MCF 10A (cell line): ENCODE data around the gene CYP39A1. TPM values are rescaled to one million over a fixed set of nuclear protein-coding genes. Genes with fewer than 3 reads are reported as not detected.

Experiments
- BruUV-seq: library from RNA; stranded (reverse); fragments of 400-500 nt; replicated peaks from 2 replicates; lab custom pipeline; 2021; lab: Mats Ljungman, UMichigan
- CTCF ChIA-PET: fragments of 300-600 bp; sonication (Branson Sonifier 250); formaldehyde crosslinking; extraction: SDS; loops from one replicate; lab custom pipeline; 2021; ENCODE audit warnings: antibody characterized with exemption, inconsistent platforms; lab: Yijun Ruan, JAX
- POLR2A ChIA-PET: fragments of 300-600, 350-650 bp; sonication (Branson Sonifier 250); formaldehyde crosslinking; extraction: SDS; loops from one replicate; lab custom pipeline; 2020; ENCODE audit warnings: antibody characterized with exemption, inconsistent platforms; lab: Yijun Ruan, JAX
- DNase-seq: peaks from one replicate; pipeline ENCODE4 v3.0.0-alpha.2; 2018; ENCODE audit not compliant: unreplicated experiment
- H3K27ac Mint-ChIP-seq: one replicate; pipeline ENCODE4 v1.8.0; 2022; ENCODE audit warnings: mild to moderate bottlenecking, low read depth, mixed read lengths; ENCODE audit not compliant: unreplicated experiment
- H3K27me3 Mint-ChIP-seq: one replicate; pipeline ENCODE4 v1.8.0; 2022; ENCODE audit warnings: mixed read lengths; ENCODE audit not compliant: insufficient read depth, unreplicated experiment
- H3K36me3 Mint-ChIP-seq: one replicate; pipeline ENCODE4 v1.8.0; 2022; ENCODE audit warnings: mild to moderate bottlenecking, moderate library complexity, mixed read lengths; ENCODE audit not compliant: insufficient read depth, unreplicated experiment
- H3K4me1 Mint-ChIP-seq: one replicate; pipeline ENCODE4 v1.8.0; 2022; ENCODE audit warnings: mixed read lengths; ENCODE audit not compliant: insufficient read depth, unreplicated experiment
- H3K4me3 Mint-ChIP-seq: one replicate; pipeline ENCODE4 v1.8.0; 2022; ENCODE audit warnings: mild to moderate bottlenecking, moderate library complexity, mixed read lengths; ENCODE audit not compliant: unreplicated experiment
- H3K9me3 Mint-ChIP-seq: one replicate; pipeline ENCODE4 v1.8.0; 2022; ENCODE audit warnings: mixed read lengths; ENCODE audit not compliant: unreplicated experiment
- intact Hi-C: fragments of 100-400 bp; cut with micrococcal nuclease; formaldehyde crosslinking; loops from 2 replicates; pipeline ENCODE4 v1.14.1; 2022
- total RNA-seq: library from RNA; stranded (reverse); gene quantifications from 2 replicates; pipeline ENCODE4 v1.2.3, GENCODE V29; 2022
- TF ChIP-seq, protein P1 (sequence below): fragments of 200-600 bp; IDR thresholded peaks from one replicate; pipeline ENCODE4 v1.8.0; 2022; ENCODE audit warnings: antibody characterized with exemption, mild to moderate bottlenecking; ENCODE audit not compliant: unreplicated experiment

CYP39A1 gene
- total RNA-seq, 1 experiment from 2014 or later = 7.2 TPM

DNA sequence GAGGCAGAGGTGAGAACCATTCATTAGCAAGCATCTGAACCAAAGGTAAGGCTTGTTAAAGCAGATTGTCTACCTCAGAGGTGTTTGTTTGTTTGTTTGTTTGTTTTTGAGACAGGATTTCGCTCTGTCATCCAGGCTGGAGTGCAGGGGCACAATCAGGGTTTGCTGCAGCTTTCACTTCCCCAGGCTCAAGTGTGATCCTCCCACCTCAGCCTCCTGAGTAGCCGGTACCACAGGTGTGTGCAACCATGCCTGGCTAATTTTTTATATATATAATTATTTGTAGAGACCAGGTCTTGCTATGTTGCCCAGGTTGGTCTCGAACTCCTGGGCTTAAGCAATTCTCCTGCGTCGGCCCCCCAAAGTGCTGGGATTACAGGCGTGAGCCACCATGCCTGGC lies 17.2 kb downstream of the CYP39A1 start:
- TF ChIP-seq, protein P1, sequence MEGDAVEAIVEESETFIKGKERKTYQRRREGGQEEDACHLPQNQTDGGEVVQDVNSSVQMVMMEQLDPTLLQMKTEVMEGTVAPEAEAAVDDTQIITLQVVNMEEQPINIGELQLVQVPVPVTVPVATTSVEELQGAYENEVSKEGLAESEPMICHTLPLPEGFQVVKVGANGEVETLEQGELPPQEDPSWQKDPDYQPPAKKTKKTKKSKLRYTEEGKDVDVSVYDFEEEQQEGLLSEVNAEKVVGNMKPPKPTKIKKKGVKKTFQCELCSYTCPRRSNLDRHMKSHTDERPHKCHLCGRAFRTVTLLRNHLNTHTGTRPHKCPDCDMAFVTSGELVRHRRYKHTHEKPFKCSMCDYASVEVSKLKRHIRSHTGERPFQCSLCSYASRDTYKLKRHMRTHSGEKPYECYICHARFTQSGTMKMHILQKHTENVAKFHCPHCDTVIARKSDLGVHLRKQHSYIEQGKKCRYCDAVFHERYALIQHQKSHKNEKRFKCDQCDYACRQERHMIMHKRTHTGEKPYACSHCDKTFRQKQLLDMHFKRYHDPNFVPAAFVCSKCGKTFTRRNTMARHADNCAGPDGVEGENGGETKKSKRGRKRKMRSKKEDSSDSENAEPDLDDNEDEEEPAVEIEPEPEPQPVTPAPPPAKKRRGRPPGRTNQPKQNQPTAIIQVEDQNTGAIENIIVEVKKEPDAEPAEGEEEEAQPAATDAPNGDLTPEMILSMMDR = no peak
- H3K9me3 Mint-ChIP-seq = no peaks in the 10 kb centered on the region
- intact Hi-C loops = no loop called here
- H3K4me3 Mint-ChIP-seq = no peak overlapping the region
- ChIA-PET CTCF (interaction anchor here (0.9 kb wide), 1 partner anchor 356 kb away, joined by 3 read pairs; no protein-coding TSS in a partner anchor), POLR2A (interaction anchor here (1.1 kb wide), 1 partner anchor 16 kb away, joined by 8 read pairs; the partner anchor contains the start of genes CYP39A1 and SLC25A27)
- no peaks in the 10 kb centered on the region for H3K27me3 Mint-ChIP-seq
- H3K4me1 Mint-ChIP-seq = peaks cover 30% of the 10 kb centered on the region
- BruUV-seq = no TSS peak
- peaks cover 4% of the 10 kb centered on the region for H3K36me3 Mint-ChIP-seq
- no peak overlapping the region for H3K27ac Mint-ChIP-seq
- DNase-seq = no peak

DNA sequence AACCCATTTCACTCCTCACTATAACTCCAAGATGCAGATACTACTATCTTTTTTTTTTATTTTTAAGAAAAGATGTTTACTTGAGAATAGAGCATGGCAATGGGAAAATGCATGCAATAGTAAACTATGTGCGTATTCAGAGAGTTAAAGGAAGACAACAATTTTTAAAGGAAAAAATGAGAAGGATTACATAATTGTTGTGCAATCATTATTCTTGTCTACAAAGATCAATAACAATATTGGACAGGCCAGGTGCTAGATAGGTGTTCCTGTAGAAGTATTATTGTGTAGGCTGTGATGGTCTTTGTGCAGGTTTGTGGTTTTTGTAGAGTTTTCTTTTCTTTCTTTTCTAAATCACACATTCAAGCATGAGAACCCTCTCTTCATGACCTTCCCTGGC lies 20.6 kb downstream of the CYP39A1 start:
- no TSS peak for BruUV-seq
- H3K9me3 Mint-ChIP-seq = no peaks in the 10 kb centered on the region
- CTCF ChIA-PET = interaction anchor here (0.6 to 0.7 kb wide), 2 partner anchors 331 to 410 kb away, joined by 3 read pairs; no protein-coding TSS in a partner anchor

DNA sequence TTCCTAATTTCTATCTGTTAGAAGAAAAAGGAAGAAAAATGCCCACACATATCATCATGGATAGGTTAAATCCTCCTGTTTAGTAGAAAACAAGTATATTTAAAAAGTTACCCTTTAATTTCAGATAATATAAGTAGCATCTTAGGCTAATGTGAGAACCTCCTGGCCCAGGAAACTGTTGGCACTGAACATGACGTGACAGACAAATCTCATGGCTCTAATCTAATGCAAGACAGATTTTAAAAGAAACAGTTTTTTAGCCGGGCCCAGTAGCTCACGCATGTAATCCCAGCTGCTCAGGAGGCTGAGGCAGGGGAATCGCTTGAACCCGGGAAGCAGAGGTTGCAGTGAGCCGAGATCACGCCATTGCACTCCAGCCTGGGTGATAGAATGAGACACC lies 22.9 kb downstream of the CYP39A1 start:
- no peak overlapping the region for H3K27ac Mint-ChIP-seq
- no peaks in the 10 kb centered on the region for H3K9me3 Mint-ChIP-seq
- H3K4me3 Mint-ChIP-seq = no peak overlapping the region
- ChIA-PET POLR2A (no interaction called here), CTCF (interaction anchor here (1.5 kb wide), 1 partner anchor 409 kb away, joined by 6 read pairs; no protein-coding TSS in a partner anchor)
- H3K4me1 Mint-ChIP-seq = no peaks in the 10 kb centered on the region
- BruUV-seq = no TSS peak
- intact Hi-C loops = loop anchor here (5.0 kb wide), 2 partner anchors 137 to 363 kb away; partner anchors contain the start of gene RCAN2
- TF ChIP-seq, protein P1 = no peak
- DNase-seq = no peak
- no peaks in the 10 kb centered on the region for H3K27me3 Mint-ChIP-seq
- no peaks in the 10 kb centered on the region for H3K36me3 Mint-ChIP-seq

More for the DNA sequence above, 20.6 kb downstream of the CYP39A1 start:
- intact Hi-C loops = no loop called here
- DNase-seq = no peak
- Mint-ChIP-seq H3K27ac (no peak overlapping the region), H3K4me3 (no peak overlapping the region), H3K27me3 (no peaks in the 10 kb centered on the region), H3K4me1 (peaks cover 4% of the 10 kb centered on the region), H3K36me3 (peaks cover 3% of the 10 kb centered on the region)
- POLR2A ChIA-PET = interaction anchor here (2.0 kb wide), 1 partner anchor 21 kb away, joined by 6 read pairs; the partner anchor contains the start of genes CYP39A1 and SLC25A27
- TF ChIP-seq, protein P1 = no peak

DNA sequence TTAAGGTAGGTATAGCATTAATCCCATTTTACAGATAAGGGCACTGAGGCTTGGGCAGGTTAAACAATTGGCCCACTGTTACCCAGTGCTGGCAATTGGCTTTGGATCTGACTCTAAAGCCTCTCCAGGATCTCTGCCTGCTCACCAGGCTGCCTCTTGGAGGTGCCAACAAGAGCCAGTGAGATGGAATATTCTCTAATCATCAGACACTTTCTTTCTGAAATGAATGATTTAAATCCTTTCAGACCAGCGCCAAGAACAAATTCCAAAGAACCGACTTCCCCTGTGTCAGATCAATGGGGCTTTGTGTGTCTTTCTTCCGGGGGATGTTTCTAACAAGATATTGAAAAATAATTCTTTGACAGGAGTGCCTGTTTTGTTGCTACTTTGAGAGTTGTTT lies 23.6 kb downstream of the CYP39A1 start:
- POLR2A ChIA-PET = no interaction called here
- TF ChIP-seq, protein P1 = no peak

More for the DNA sequence above, 23.6 kb downstream of the CYP39A1 start:
- Mint-ChIP-seq H3K27ac (no peak overlapping the region), H3K27me3 (no peaks in the 10 kb centered on the region), H3K4me3 (no peak overlapping the region), H3K4me1 (no peaks in the 10 kb centered on the region), H3K36me3 (no peaks in the 10 kb centered on the region), H3K9me3 (no peaks in the 10 kb centered on the region)
- no TSS peak for BruUV-seq
- DNase-seq = no peak
- intact Hi-C loops = loop anchor here (5.0 kb wide), 2 partner anchors 137 to 363 kb away; partner anchors contain the start of gene RCAN2
- CTCF ChIA-PET = interaction anchor here (1.5 kb wide), 1 partner anchor 409 kb away, joined by 6 read pairs; no protein-coding TSS in a partner anchor
